ENCODE results near the gene MME.

MME gene

DNA sequence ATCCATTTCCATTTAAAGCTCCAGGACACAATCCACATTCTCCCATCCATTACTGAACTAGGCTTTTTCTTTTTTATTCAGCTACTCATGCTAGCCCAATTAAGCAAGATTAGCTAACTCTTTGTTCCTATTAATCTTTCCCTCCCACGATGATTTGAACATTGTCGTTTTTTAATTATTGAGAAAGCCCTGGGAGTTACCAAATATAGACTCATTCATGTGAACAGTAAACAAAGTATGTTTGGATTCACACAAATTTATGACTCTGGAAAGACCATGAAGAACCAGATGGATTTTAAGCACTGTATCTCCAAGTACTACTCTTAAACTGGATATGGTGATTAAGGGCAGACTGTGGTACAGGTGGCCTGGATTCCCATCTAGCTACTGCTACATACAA, 131.1 kb downstream of the MME start:
- TF ChIP-seq CTCF (IDR thresholded peaks at IDR 0.05): no peak

DNA sequence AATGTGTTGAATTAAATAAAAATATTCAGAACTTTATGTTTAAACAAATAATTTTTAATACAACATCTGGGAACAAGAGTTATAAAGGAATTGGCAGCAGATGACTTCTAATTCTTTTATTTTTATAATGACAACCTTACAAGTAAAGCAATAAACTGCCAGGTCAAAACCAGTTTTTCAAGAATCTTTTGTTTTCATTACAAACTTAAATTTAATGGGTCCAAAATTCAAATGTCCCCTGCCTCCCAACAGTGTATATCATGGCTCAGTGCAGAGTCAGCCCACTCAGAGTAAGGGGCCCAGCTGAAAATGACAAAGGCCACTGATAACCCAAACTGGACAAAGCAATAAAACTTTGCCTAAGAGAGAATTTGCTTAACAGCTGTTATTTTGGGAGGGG, 131.8 kb downstream of the MME start:
- no peak for TF ChIP-seq CTCF (IDR thresholded peaks at IDR 0.05)

DNA sequence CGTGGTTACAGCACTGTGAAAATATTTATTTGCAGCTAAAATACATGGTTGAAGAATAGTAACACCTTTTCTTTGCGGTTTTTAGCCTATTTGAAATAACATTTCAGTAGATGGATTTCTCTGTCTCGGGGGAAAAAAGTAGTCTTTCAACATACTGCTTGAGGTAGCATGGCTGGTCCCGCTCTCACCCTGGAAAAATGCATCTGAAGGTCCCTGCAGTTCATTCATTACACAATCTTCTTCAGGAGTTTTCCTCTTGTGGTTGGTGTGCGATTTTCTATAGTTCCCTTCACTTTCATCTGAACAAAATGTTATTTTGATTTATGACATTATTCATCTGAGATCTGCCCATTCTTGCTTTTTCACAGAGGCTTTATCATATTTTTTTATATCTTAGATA, 137.5 kb downstream of the MME start:
- no peak for TF ChIP-seq CTCF (IDR thresholded peaks at IDR 0.05)

DNA sequence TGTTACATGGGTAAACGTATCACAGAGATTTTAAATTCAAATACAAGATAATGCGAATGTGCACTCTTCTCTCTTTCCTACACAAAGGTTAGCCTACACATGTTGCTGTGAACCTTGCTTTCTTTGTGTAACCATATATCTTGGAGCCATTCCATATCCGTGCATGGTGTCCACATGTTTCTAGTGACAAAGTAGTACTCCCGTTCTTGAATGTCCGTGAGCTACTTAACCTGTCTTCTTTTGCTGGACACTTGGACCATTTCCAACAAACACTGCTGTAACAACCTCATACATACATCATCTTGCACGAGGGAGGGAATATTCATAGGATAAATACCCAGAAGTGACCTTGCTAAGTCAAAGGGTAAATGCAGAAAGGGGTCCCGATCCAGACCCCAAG, 138.3 kb downstream of the MME start:
- no peak for TF ChIP-seq CTCF (IDR thresholded peaks at IDR 0.05)

DNA sequence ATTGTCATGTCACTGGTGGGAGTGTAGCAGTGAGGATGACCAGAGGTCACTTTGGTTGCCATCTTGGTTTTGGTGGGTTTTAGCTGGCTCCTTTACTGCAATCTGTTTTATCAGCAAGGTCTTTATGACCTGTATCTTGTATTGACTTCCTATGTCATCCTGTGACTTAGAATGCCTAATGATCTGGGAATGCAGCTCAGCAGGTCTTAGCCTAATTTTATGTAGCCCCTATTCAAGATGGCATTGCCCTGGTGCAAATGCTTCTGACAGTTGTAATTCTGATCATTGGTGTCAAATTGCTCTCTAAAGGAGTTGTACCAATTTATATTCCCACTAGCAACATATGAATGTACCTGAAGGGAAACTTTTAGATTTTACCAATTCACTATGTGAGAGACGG, 139.0 kb downstream of the MME start:
- no peak for TF ChIP-seq CTCF (IDR thresholded peaks at IDR 0.05)

DNA sequence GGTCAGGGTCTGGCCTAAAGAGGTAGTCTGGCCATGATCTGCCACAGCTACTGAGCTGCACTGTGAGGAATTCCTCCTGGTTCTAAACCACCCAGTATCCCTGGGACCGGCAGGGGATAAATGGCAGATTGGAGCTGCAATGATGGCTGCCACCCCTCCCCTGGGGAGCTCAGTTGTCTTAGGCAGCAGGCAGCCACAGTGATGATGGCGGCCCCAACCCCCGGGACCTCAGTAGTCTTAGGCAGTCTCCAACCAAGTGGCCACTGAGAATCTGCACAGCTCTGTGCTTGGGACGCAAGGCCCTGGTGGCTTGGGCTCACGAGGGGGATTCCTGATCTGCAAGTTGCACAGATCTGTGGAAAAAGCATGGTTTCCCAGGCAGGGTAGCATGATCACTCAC, 145.3 kb downstream of the MME start:
- no peak for TF ChIP-seq CTCF (IDR thresholded peaks at IDR 0.05)

- no peak for TF ChIP-seq CTCF (IDR thresholded peaks at IDR 0.05)
Observed at GRCh38 chr3:155227141-155227540, 147.0 kb downstream of the MME start.

DNA sequence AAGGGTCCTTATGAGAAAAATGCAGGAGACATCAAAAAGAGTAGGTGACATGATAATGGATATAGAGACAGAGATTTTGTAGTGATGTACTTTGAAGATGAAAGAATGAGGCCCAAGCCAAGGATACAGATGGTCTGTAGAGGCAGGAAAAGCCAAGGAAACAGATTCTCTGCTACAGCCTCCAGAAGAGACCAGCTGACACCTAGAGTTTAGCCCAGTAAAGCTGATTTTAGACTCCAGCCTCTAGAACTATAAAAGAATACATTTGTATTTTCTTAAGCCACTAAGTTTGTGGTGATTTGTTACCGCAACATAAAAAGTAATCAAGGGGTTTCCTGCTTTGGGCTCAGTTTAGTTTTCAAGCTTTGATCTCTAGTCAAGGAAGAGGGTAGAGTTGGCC, 148.6 kb downstream of the MME start:
- no peak for TF ChIP-seq CTCF (IDR thresholded peaks at IDR 0.05)

Data from LNCAP (cell line).